ENCODE data around the gene SAP30L.

- TF ChIP-seq, protein P1, sequence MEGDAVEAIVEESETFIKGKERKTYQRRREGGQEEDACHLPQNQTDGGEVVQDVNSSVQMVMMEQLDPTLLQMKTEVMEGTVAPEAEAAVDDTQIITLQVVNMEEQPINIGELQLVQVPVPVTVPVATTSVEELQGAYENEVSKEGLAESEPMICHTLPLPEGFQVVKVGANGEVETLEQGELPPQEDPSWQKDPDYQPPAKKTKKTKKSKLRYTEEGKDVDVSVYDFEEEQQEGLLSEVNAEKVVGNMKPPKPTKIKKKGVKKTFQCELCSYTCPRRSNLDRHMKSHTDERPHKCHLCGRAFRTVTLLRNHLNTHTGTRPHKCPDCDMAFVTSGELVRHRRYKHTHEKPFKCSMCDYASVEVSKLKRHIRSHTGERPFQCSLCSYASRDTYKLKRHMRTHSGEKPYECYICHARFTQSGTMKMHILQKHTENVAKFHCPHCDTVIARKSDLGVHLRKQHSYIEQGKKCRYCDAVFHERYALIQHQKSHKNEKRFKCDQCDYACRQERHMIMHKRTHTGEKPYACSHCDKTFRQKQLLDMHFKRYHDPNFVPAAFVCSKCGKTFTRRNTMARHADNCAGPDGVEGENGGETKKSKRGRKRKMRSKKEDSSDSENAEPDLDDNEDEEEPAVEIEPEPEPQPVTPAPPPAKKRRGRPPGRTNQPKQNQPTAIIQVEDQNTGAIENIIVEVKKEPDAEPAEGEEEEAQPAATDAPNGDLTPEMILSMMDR (IDR thresholded peaks at IDR 0.05): no peak
- TF ChIP-seq POLR2A (IDR thresholded peaks at IDR 0.05): no peak
These were observed 17.6 kb upstream of the SAP30L start for GRCh38 chr5:154428208-154428607.
